Stomach (tissue), 4 donors: Measurements from ENCODE around the gene ARFGEF3.

Source experiments
- POLR2A ChIP-seq, 4 donors: fragments of 450-650 bp; IDR thresholded peaks; one replicate each; pipeline ENCODE4 v1.6.1; 2016; ENCODE audit warnings: antibody characterized with exemption in 4 of 4, control low read depth in 2 of 4, mild to moderate bottlenecking in 1 of 4, moderate library complexity in 1 of 4
- POLR2AphosphoS5 ChIP-seq, 3 donors: sonication (generic); formaldehyde crosslinking; IDR thresholded peaks; one replicate each; pipeline ENCODE4 v1.6.1; 2016; ENCODE audit warnings: antibody characterized with exemption in 3 of 3
- TF ChIP-seq, protein P1 (sequence below), 7 experiments: fragments of 450-650 bp in 4 of 7; fragments of 200-600 bp in 3 of 7; sonication (generic) in 3 of 7; IDR thresholded peaks; one replicate each; pipeline ENCODE4 v1.5.1; 2016 to 2019; ENCODE audit warnings: antibody characterized with exemption in 7 of 7, control low read depth in 2 of 7, mild to moderate bottlenecking in 1 of 7

DNA sequence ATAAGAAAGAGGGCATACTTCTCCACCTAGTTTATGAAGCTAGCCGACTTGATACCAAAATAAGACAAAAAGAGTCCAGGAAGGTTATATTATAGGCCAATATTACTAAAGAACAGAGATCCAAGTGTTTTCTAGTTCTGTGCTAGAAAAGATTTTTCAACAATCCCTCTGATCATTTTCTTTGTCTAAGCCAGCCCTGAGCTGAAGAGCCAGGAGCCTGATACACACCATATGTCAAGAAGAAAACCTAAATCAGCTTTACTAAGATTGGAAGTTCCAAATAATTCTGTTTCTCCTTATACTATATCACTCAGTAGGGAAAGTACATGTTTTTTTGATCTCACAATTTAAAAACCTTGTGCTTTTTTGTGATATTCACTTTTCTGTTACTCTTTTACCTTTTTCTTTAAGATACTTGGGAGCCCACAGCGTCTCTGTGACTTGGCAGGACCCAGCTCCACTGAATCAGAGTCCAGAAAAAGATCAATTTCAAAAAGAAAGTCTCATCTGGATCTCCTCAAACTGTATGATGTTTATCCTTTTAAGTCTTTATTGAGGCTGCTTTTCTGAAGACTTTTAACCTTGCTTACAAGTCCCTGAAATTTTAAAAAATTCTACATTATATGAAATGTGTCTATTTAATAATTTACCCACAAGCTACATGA lies 99.5 kb downstream of the ARFGEF3 start:
- TF ChIP-seq, protein P1, sequence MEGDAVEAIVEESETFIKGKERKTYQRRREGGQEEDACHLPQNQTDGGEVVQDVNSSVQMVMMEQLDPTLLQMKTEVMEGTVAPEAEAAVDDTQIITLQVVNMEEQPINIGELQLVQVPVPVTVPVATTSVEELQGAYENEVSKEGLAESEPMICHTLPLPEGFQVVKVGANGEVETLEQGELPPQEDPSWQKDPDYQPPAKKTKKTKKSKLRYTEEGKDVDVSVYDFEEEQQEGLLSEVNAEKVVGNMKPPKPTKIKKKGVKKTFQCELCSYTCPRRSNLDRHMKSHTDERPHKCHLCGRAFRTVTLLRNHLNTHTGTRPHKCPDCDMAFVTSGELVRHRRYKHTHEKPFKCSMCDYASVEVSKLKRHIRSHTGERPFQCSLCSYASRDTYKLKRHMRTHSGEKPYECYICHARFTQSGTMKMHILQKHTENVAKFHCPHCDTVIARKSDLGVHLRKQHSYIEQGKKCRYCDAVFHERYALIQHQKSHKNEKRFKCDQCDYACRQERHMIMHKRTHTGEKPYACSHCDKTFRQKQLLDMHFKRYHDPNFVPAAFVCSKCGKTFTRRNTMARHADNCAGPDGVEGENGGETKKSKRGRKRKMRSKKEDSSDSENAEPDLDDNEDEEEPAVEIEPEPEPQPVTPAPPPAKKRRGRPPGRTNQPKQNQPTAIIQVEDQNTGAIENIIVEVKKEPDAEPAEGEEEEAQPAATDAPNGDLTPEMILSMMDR (IDR thresholded peaks at IDR 0.05): no peak
- TF ChIP-seq POLR2AphosphoS5 (IDR thresholded peaks at IDR 0.05) (no peak), POLR2A (IDR thresholded peaks at IDR 0.05) (no peak)
